Activated T-helper 1 cell treated with Interleukin-2 at 50 U/mL for 16 hours (primary cell): ENCODE measurements around the gene SHANK1.

Experiments used
- DNase-seq: peaks from one replicate; pipeline ENCODE4 v3.0.0-alpha.2; 2020; ENCODE audit warnings: low read depth

Gene SHANK1

DNA sequence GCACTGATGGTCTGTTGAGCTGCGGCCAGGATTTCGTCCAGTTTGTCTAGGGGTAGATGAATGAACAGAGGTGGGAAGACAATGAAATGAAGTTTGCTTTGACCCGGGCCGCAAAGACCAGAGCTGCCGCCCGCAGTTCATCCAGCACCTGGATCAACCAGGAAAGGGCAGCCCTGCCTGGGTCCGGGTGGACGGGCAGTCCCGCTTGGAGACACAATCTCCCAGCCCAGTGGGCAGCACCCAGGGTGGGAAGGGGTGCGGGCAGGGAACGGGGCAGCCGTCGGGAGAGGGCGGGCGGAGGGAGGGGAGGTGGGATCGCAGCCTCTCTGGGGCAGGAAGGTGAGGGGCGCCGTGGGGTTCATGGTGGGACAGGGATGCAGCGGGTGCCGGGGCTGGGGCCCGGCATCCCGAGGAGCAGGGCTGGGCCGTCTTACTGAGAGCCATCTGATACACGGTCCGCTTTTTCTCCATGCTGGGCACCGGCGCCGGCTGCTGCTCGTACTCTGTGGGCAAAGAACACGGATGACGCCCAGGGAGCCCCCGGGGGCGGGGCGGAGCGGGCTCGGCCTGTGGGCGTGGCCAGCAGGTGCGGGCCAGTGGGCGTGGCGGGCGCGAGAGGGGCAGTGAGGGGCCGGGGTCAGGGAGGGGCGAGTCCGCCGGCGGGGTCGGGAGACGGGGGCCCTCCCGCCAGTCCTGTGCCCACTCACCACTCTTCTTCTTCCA is 33.1 kb downstream of the SHANK1 start:
- DNase-seq, result no peak

DNA sequence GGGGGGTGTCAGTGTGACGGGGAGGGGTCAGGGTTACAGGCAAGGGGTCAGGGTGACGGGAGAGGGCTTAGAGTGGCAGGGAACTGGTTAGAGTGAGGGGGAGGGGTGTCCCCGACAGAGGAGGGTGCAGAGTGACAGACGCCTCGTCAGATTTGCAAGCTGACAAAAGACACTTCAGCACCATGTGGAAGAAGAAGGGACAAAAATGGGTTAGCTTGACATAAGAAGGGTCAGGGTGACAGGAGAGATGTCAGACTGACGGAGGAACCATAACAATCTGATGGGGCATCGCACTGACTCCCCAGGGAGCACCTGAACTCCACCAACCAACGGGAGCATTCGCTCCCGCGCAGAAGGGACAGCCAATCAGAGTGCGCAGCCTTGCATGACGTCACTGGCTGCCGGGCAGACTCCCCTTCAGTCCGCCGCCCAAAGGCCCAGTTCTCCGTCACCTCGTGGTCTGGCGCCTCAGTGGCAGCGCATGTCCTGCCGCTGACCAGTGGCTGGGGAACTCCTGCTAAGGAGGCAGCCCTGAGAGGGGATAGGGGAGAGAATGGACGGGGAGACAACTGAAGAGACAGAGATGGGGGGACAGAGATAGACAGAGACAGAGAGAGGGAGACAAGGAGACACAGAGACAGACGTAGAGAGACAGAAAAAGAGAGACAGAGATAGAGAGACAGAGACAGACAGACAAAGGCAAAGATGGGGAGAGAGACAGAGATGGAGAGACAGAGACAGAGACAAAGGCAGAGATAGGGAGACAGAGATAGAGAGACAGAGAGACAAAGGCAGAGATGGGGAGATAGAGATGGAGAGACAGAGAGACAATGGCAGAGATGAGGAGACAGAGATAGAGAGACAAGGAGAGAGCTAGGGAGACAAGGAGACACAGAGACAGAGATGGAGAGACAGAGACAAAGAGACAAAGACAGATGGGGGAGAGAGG is 40.2 kb downstream of the SHANK1 start:
- DNase-seq, result peak; percentile 49

DNA sequence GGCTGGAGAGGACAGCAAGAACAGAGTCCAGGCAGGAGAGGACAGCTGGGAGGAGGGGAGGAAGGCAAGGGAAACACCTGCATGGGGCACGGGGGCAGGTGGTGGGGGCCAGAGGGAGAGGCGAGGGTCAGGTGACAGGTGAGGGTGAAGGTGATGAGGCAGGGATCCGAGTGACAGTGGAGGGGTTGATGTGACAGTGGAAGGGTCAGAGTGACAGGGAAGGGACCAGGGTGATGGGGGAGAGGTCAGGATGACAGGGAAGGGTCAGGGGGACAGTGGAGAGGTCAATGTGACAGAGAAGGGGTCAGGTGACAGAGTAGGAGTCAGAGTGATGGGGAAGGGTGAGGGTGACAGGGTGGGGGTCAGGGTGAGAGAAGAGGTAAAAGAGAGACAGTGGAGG is 41.3 kb downstream of the SHANK1 start:
- no peak for DNase-seq

DNA sequence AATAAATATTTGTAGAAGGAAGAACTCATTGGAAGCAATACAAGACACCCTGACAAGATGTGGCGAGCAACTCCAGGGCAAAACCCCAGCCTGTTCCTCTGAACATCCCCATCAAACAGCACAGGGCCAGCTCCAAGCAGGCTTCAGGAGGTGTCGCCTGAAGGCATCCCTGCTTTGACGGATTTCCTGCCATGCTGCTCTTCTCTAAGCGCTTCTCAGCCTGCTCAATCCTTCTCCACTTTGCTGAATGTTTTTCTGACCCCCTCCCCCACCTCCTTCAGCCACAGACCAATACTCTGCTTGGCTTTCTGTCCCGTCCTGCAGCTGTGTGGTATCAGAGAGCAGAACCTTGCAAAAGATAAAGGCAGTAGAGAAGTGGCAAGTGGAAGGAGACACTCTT is 42.0 kb downstream of the SHANK1 start:
- no peak for DNase-seq

DNA sequence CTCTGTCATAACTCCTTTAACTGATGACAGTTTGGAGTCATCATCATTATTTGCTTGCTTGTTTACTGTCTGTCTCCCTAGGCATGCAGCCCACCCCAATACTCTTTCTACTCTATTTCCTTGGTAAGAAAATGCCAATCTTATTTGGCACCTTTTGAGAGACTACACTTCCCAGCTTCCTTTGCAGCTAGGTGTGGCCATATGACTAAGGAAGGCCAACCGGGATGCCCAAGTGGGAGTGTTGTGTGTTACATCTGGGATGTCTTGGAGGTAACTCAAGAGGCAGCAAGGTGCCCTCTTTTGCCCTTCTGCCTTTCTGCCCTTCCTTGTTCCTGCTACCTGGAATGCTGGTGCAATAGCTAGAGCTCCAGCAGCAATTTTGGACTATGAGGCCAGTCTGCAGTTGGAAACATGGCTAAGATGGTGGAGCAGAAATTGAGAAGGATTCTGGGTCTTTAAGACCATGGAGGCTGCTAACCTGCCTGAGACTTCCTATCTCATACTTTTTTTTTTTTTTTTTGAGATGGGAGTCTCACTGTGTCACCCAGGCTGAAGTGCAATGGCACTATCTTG is 42.9 kb downstream of the SHANK1 start:
- no peak for DNase-seq

DNA sequence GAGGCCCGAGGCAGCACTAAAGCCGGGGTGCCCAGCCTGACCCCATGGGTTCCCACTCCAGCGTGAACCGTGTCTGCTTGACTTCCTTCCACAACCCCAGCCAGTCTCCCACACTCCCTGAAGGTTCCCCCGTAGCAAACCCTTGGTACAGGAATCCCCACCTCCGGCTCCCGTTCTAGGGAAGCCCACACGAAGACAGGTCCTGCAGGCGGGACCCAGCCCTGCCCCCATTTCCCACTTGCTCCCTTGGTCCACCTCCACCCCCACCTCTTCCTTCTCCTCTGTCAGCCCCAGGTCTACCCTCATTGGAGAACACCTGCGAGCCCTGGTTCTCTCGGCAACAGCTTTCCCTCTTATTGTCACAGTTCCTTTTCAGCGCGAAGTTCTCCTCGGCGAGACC is 46.5 kb downstream of the SHANK1 start:
- DNase-seq, result no peak

DNA sequence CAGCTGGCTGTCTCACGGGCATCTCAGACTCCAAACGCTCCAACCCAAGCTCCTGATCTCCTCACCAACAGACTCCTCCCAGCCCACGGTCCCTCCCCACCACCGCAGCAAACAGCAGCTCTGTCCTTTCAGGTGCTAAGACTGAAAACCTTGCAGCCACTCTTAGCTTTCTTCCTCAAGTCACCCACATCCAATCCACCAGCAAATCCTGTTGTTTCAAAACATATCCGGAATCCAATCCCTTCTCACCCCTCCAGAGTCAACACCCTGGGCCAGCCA is 49.6 kb downstream of the SHANK1 start:
- DNase-seq, result no peak

DNA sequence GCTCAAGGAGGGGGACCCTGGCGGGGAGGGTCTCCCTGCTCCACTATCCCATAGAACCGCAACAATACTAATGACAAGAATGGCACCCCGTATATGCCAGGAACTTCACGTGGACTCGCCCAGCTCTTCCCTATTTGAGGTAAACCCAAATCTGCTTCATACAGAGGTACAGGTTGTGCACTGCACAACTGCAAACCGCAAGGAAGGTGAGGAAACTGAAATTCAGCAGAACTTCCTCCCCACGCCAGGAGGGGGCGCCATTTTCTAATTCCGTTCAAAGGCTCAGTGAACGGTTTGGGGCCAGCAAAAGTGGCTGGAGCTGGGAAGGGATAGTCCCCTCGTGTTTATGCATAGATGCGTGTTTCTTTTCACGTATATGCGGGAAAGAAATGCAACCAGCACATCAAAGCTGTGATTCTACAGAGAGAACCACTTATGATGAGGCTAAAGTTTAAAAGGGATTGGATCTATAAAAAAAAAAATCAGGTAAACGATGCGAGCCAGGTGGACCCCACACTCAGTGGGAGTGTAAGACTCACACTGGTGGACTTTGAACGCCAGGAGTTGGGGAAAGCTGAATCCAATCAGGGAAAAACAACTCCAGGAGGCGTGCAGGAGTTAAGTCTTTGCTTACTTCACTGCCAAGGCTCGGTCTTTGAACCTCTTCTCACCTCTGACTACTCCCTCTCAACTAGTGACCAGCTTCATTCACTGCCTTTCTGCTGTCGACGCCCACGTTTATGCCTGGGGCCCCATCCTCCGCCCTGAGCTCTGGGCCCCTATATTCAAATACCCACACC is 50.1 kb downstream of the SHANK1 start:
- no peak for DNase-seq

DNA sequence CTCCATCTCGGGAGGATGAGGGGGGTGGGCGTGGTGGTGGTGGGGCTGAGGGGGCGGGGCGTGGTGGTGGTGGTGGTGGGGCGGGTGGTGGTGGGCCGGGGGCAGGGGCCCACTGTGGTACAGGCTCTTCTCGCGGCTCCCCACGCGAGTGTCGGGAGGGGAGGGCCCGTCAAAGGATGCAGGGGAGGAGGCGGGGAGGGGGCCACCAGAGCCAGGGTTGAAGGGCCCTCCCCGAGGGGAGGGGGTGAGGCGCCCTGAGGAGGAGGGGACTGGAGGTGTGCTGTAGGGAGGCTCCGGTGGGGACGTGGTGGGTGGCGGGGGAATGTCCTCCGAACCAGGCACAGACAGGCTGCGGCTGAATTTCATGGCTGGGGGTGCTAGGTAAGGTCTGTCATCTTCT is 50.7 kb downstream of the SHANK1 start:
- DNase-seq, result no peak

DNA sequence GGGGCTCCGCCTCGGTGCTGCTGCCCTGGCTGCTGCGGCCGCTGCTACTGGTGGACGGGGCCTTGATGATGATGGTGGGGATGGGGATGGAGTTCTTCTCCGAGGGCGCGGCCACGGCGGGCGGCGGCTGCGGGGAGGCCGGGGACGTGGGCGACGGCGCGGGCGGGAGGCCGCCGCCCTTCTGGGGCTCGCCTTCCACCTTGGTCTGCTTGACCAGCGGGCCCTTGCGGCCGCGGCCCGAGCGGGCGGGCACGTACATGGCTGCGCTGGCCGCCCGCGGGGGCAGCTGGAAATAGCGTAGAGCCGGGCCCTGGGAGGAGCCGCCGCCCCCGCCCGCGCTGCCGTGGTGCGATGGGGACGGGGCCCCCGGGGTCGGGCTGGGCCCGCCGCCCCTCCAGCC is 51.2 kb downstream of the SHANK1 start:
- no peak for DNase-seq

DNA sequence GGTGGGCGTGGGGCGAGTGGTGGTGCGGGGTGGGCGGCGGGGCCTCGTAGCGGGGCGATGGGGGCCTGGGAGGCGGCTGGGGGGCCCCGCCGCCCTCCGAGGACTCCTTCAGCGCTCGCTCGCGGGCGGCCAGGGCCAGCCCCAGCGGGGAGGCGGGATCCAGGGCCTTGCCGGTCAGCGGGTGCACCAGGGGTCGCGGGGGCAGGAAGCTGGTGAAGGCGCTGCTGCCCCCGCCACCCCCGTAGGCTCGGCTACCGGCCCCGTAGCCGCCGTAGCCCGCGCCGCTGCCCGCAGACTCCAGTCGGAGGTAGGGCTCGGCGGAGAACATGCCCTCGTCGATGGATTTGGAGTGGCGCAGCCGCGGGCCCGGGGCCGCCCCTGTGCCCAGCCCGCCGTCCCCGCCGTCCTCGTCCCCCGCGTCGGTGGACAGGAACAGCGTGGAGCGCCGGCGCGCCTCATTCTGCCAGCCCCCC is 51.8 kb downstream of the SHANK1 start:
- DNase-seq, result no peak

DNA sequence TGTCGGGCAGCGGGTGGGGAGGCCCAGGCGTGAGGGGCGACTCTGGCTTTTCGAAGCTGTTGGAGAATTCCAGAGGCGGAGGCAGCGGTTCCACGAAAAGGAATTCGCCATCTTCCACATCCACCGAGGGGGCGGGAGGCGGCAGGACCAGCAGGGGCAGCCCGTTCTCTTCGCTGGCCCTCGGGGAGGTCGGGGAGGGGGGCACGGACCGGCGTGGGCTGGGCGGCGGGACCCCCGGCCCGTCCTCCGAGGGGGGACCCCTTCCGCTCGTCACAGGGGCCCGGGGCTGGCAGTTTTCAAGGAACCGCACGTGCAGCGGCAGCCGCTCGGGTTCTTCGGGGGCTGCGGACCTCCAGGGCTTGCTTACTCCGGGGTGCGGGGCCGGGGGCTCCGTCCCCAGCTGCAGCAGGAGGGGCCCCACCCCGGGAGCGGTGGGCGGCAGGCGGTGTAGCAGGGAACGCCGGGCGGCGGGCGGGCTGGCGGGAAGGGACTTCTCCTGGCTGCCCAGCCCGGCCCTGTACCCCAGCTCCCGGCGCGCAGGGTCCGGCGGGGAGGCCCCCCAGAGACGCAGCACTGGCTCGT is 52.3 kb downstream of the SHANK1 start:
- no peak for DNase-seq

DNA sequence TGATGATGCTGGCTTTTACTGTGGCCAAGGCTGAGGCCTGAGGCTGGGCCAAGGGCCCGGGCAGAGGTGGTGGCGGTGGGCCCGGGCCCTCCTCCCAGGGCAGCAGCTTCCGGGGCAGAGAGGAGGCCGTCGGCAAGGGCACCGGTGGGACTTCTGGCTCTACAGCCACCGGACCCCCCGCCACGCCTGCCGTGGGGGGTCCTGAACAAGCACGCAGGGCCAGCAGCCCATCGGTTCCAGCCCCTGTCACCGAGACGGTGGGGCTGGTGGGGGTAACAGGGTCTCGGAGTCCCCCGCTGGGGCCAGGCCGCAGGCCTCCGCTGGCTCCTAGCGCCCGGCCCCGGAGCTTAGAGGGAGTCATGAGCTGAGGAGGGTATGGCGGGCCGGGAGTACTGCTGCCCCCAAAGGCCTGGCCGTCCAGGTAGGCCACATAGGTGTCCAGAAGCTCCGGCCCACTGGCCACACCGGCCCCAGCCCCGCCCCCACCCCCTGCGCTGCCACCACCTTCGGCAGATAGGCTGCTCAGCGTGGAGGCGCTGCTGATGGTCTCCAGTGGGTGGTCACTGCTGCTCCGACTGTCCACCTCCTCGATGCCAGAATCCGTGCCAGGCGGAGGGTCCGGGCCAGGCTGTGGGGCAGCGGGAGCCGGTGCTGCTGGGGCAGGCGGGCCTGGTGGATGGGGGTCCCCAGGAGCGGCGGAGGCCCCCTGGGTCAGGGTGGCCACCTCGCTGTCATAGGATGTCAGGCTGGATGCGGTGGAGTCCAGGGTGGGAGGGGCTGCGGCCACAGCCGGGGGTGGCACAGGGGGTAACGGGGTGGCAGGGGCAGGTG is 53.0 kb downstream of the SHANK1 start:
- no peak for DNase-seq

DNA sequence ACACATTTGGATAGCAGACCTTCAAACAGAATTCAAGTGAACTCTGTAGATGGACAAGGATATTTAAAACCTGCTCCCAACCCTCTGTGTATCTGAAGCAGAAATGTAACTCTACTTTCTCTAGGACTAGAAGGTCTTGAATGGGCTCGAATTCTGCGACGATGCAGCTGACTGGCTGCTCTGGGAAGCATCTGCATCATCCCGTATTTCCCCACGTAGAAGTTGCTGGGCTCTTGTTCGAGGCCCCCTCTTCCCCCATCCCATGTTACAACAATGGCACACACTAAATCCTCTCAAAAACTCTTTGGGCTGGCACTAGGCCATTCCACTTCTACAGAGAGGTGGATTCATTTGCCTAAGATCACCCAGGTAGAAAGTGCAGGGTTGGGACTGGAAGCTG is 55.4 kb downstream of the SHANK1 start:
- DNase-seq, result no peak

DNA sequence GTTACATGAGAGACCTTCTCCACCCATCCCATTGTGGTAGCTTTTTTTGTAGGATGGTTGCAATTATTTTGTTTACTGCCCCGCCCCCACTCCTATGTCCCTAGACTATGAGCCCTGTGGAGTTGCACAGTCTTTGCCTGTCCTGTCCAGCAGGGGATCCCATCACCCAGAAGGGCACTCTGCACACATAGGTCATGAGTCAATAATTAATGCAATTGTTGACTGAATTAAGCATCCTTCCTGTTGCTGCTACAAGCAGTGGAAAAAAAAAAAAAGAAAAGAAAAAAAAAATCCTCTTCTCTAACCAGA is 56.2 kb downstream of the SHANK1 start:
- DNase-seq, result no peak

DNA sequence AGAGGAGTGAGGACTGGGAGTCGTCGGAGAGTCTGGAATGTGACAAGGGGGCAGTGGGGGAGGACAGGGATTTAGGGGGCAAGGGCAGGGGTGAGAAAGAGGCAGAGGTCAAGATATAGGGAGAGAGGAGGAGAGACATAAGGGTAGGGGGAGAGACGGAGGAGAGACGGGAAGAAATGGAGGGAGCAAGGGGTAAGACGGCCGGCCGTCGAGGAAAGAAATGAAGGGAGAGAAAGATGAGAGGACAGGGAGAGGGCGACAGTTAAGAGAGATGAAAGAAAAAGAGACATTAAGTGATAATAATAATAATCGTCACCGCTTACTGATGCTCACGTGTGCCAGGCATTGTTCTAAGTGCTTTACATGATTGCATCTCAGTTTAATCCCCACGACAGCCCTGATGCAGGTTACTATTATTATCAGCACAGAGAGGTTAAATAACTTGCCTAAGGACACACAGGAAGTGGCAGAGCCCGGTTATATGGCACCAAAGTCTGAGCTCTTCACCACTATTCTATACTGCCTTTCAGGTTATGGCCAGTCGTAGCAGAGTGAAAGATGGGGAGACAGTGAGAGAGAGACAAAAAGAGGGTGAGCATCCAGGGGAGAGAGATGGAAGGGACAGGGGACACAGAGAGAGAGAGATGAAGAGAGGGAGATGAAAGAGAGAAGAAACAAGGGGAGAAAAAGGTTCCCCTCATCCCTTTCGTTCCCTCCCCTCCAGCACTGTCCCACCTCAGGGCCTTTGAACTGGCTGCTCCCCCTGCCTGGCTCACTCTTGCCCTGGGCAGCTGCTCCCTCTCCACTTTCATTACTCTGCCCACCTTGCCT is 56.7 kb downstream of the SHANK1 start:
- no peak for DNase-seq

DNA sequence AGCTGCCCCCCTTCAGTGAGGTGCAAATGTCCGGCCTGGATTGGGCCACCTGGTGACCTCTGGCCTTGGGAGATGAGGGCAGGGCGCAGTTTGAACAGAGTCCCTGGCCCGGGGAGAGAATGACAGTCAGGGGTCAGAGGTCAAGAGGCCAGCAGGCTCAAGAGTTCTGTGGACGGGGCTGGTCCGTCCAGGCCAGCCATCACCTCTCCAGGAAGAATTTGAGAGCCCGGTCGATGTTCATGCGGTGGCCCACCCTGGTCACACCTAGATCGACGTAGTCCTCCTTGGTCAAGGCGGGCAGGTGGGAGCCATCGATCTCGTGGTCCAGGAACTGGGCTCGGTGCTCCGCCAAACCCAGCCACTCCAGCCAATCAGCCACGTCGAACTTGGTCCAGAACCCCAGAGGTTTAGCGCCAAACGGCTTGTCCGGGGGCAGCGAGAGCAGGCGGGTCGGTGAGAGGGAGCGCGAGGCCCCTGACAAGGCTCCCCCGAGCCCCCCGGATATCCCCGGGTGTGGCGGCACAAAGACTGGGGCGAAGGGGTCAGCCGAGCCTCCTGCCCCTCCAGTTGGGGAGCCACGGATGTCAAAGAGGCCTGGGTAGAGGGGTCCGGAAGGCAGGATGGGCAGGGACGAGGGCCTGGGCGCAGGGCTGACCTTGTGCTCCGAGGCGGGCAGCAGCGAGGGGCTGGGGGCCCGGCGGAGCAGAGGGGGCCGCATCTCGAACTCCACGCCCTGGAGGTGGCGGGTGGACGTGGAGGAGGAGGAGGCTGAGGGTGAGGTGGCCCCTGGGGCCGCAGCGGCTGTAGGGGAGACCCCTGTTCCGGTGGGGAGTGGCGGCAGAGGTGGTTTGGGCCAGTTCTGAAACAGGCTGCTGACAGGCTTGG is 57.6 kb downstream of the SHANK1 start:
- DNase-seq, result no peak

DNA sequence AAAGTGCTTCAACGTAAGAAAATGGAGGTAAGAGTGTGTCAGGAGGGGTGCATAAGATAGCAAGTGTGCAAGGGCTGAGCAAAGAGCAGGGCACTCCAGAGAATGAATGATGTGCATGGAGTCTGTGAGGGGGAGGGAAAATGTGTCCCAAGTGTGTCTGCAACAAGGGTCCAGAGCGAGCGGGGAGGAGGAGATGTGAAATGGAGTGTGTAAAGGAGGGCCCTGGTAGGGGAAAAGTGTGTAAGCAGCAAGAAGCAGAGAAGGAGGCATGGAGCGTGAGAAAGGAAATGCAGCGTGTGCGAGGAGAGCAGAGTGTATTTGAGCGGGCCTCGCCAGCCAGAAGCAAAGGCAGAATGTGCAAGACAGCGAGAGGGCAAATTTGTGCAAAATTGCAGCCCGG is 58.6 kb downstream of the SHANK1 start:
- DNase-seq, result no peak

DNA sequence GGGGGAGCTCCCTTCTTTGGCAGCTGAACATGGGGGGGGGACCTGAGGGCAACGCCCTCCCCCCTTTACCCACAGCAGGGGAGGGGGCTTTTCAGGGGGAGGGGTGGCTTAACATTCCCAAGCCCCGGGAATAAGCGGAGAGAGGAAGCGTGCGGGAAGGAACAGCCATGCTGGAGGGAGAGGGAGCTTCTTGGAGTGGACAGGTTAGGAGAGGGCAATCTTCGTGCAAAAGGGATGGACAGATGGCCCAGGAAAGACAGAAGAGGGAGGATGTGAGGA is 59.6 kb downstream of the SHANK1 start:
- no peak for DNase-seq
